ENCODE measurements around the gene FKBP5.
"Not testable (repeated sequence)": the region's sequence is repeated elsewhere in the genome, so short reads cannot be mapped to it uniquely, and the experiment has no call there.

The FKBP5 gene

GRCh38 chr6:35688605-35689322 is at the start of gene FKBP5:
TSS of gene FKBP5 (minus strand) at chr6:35688915. CDS start at chr6:35642824, 46,091 bp downstream.
- DNase-seq, result peak; percentile 90 to 95

GRCh38 chr6:35737413-35738211 is 48.9 kb upstream of the FKBP5 start:
- no peak for DNase-seq

- no peak for DNase-seq
Measured at GRCh38 chr6:35736982-35737412, 48.3 kb upstream of the FKBP5 start, which contains the start of gene ARMC12. TSS of gene ARMC12 (plus strand) at chr6:35737032. CDS start at chr6:35737109, 77 bp downstream.

- peak; percentile 88 to 89 for DNase-seq
Measured at GRCh38 chr6:35736253-35736894, 47.7 kb upstream of the FKBP5 start.

DNA sequence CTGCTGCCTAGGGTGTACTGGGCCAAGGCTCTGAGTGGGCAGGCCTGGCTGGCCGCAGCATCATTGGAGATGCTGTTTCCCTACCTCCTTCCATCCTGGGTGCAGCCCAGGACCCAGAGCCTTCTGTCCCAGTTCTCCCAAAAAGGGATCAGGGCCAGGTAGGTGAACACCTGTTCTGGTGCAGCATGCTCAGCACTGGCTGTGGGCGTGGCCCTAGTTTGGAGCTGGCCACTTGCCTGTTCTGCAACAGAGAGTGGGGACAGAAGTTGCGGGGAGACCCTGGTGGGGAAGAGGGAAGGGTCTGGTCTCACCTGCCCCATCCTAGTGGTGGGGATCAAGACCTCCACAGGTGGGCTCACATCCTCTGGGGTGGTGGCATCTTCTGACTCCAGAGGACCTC is 46.7 kb upstream of the FKBP5 start:
- DNase-seq, result no peak

GRCh38 chr6:35734319-35734718 is 45.6 kb upstream of the FKBP5 start:
- not testable (repeated sequence) for DNase-seq

- DNase-seq, result no peak
Measured at GRCh38 chr6:35733633-35734032, 44.9 kb upstream of the FKBP5 start.

- peak; percentile 95 to 96 for DNase-seq
Measured at GRCh38 chr6:35731736-35732532, 43.2 kb upstream of the FKBP5 start.

GRCh38 chr6:35731414-35731735 is 42.7 kb upstream of the FKBP5 start:
- peak; percentile 90 to 98 for DNase-seq

DNA sequence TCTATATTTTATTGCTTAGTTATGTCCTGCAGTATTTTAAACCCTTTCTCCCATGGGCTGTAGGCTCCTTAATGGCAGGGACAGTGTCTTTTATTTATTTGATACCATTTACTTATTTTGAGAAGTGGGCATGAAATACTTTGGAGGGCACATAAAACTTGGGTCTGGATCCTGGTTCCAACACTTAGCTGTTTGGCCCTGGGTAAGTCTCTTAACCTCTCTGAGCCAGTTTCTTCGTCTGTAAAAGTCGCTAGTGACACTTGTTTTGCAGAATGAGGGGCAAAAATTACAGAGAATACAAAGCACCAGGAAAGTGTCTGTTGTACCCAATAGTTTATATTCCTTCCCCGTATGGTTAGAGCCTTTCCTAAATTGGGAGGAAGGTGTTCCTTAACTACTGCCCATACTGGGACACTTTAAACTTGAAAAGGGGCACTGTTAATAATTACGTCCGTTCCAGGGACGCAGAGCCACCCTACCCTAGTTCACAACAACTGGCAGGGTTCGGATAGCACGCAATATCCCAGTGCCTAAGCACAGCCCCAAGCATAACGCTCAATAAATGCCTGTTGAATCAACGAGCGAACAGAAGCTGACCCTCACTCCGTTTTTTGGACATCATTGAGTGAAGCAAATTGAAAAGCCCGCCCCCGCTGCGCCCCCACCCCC is 42.2 kb upstream of the FKBP5 start:
- no peak for DNase-seq

- DNase-seq, result no peak
Measured at GRCh38 chr6:35729722-35730121, 41.0 kb upstream of the FKBP5 start.

- DNase-seq, result peak; percentile 35 to 38
Measured at GRCh38 chr6:35728683-35729678, 40.3 kb upstream of the FKBP5 start.

DNA sequence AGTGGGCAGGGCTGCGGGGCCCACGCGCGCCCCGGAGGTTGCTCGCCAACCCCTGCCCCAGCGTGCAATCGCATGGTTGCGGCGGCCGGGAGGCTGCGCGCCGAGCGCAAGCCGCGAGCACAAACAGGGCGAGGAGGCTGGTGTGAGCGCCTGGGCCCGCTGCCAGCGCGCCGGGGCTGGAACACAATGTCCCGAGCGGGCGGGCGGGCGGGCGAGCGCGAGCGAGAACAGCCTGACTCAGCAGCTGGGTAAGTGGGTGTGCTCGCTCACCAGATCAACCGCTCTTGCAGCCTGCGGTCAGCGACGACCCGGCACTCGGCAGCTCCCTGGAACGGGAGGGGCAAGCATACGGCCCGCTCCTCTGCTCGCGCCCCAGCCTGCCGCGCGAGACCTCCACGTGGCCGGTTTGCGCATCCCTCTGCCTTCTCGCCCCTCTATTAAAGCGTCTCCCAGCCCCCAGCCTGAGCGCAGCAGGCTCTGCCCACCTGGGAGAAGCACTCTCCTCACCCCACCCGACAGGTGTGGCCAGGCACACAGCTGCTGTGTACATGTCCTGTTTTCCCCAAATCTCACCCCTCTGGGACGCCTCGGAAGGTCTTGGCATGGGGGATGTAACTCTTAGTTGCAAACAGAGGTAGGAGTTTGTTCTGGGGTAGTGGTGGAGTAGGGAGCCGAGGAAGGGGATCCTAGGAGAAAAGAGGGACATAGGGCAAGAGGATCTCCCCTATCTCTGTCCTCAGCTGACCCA is 39.4 kb upstream of the FKBP5 start:
- DNase-seq, result peak; percentile 77 to 84

- peak in 1 of 2 donors; percentile 53 for DNase-seq
Measured at GRCh38 chr6:35727231-35727934, 38.7 kb upstream of the FKBP5 start.

GRCh38 chr6:35725721-35726438 is 37.2 kb upstream of the FKBP5 start:
- DNase-seq, result no peak

DNA sequence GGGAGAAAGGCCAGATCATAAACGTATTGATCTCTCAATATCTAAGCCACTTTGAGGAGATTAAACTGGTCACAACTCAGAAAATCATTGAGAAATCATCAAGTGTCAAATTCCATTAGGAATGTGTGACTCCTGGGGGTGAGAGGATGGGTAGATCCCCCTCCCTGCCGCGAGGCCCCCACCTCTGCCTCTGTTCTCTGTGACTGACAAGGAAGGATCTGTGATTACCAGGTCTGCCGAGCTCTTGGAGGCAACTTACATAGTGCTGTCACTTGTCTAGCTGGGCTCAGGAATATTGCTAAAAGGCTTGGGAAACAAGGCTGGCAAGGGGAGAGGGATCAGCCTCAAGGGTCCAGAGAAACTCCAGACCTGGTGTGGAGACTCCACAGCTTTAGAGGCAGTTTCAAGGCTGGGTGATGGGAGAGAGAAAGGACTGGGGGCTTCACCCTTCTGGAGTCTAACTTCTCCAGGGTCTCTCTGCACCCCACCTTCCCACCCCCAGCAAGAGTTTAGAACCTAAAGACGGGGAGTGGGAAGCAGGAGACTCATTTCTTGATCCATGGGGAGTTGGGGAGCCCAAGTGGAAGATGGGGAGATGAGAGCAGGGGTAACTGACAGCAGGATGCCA is 36.5 kb upstream of the FKBP5 start:
- no peak for DNase-seq

GRCh38 chr6:35724471-35724870 is 35.8 kb upstream of the FKBP5 start:
- DNase-seq, result no peak

DNA sequence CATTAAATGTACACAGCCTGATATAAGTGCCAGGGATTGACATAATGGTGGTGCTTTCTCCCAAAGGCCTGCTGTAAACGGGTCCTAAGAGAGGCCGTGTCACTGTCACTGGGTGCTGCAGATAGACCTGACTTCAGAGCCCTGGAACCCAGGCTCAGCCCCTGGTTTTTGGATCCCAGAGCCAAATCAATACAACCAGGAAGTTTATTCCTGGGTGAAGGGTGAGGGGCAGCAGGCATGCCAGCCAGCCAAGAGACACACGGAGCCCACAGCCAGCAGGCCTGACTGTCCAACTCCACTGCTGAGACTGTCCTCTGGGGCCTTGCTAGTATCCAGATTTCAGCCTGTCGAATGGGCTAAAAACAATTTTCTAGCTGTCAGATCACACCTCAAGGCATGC is 35.3 kb upstream of the FKBP5 start:
- no peak for DNase-seq

All from stimulated activated CD4-positive, alpha-beta T cell treated with anti-CD3 and anti-CD28 coated beads, Interleukin-2, amount 100 ng/mL, for 24 hours (primary cell).